Bronchial epithelial cell (primary cell): Measurements from ENCODE around the gene CYP27C1. TPM values are rescaled to one million over a fixed set of nuclear protein-coding genes. Genes with fewer than 3 reads are reported as not detected.

Experiments used
- DNase-seq: peaks from one replicate; pipeline ENCODE4 v3.0.0-alpha.2; 2010; ENCODE audit warnings: low read depth
- FAIRE-seq: peaks from 2 replicates; lab custom pipeline; 2011; peaks lifted over from hg19 to GRCh38; lab: Jason Lieb, UNC
- H3K27me3 ChIP-seq: 2 replicates; pipeline ENCODE4 v1.5.1; 2011; ENCODE audit warnings: low read length; ENCODE audit not compliant: control insufficient read depth, insufficient read depth
- H3K36me3 ChIP-seq: 2 replicates; pipeline ENCODE4 v1.5.1; 2011; ENCODE audit warnings: low read length; ENCODE audit not compliant: control insufficient read depth, insufficient read depth
- H3K4me3 ChIP-seq: 2 replicates; pipeline ENCODE4 v1.5.1; 2011; ENCODE audit warnings: mild to moderate bottlenecking, low read depth, low read length, control low read depth
- total RNA-seq: library from RNA; depleted of rRNA; stranded (reverse); fragments of >200 nt; gene quantifications from 2 replicates; pipeline ENCODE4 v1.2.1, GENCODE V29; 2014
- TF ChIP-seq, protein P1 (sequence below): IDR thresholded peaks from 2 replicates; pipeline ENCODE4 v1.5.1; 2011; ENCODE audit warnings: mild to moderate bottlenecking, moderate library complexity, low read length, control low read depth, inconsistent platforms; ENCODE audit not compliant: insufficient read depth, severe bottlenecking

The CYP27C1 gene
- total RNA-seq, 1 donor from 2014 or later = 0.26 TPM

- DNase-seq = peak; percentile 29
- H3K27me3 ChIP-seq = no peaks in the 10 kb centered on the region
- TF ChIP-seq, protein P1, sequence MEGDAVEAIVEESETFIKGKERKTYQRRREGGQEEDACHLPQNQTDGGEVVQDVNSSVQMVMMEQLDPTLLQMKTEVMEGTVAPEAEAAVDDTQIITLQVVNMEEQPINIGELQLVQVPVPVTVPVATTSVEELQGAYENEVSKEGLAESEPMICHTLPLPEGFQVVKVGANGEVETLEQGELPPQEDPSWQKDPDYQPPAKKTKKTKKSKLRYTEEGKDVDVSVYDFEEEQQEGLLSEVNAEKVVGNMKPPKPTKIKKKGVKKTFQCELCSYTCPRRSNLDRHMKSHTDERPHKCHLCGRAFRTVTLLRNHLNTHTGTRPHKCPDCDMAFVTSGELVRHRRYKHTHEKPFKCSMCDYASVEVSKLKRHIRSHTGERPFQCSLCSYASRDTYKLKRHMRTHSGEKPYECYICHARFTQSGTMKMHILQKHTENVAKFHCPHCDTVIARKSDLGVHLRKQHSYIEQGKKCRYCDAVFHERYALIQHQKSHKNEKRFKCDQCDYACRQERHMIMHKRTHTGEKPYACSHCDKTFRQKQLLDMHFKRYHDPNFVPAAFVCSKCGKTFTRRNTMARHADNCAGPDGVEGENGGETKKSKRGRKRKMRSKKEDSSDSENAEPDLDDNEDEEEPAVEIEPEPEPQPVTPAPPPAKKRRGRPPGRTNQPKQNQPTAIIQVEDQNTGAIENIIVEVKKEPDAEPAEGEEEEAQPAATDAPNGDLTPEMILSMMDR = peak; percentile 39
- no peak overlapping the region for H3K4me3 ChIP-seq
- FAIRE-seq = no peak
- H3K36me3 ChIP-seq = no peaks in the 10 kb centered on the region
Measured at GRCh38 chr2:127196998-127197397, 23.1 kb downstream of the CYP27C1 start.

DNA sequence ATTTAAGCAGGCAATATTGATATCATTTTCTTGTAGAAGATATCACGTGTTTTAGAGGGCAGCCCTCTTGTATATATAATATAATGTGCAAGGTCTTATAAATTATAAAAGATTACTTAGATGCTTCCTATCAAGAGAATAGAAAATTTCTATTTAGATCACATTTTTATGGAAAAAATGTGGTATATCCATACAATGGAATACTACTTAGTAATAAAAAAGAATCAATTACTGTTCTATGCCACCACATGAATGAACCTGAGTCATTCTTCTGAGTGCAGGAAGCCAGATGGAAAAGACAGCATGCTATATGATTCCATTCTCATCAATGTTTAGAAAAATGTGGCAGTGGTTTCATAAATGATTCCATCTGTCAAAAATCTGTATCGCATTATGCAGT lies 23.6 kb downstream of the CYP27C1 start:
- Histone ChIP-seq H3K36me3 (no peaks in the 10 kb centered on the region), H3K27me3 (no peaks in the 10 kb centered on the region), H3K4me3 (no peak overlapping the region)
- FAIRE-seq = no peak
- TF ChIP-seq, protein P1 = no peak
- DNase-seq = no peak

DNA sequence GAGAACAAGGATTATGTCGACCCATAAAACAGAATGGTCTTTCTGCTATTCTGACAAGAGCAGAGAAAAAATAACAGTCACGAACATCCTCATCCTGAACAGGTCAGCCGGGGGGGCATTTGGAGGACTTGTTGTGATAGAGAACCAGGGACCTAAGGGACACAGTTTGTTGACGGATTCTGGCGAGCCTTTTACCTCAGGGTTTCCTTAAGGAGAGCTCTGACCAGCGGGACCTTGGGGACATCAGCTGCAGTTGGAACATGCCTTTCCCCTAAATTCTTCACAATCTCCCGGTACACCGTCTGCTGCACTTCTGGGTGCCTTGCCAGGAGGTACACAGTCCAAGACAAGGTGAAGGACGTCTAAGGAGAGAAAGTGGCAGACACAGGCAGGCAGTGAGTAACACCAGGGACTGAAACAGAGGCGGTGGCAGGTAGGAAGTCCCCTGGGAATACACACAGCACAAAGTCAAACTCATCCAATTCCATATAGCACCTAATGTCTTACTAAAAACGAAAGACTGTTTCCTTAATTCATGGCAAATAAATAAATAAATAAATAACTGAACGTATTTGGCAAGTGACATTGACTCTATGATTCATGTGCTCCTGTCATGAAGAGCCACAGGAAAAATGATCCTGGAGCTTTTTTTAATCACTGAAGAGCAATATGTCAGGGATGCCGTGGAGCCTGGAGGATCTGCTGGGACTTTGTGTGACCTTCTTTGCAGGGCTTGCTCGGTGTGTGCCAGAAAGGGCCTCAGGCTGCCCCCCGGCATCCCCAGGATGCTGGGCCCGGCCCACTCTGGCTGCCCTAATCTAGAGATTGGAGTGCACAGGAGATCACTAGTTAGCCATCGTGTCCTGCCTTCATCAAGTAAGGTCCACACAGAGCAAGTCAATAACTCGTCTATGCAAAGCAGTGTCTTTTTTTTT lies 24.7 kb downstream of the CYP27C1 start:
- peak; percentile 47 for FAIRE-seq
- TF ChIP-seq, protein P1 = no peak

DNA sequence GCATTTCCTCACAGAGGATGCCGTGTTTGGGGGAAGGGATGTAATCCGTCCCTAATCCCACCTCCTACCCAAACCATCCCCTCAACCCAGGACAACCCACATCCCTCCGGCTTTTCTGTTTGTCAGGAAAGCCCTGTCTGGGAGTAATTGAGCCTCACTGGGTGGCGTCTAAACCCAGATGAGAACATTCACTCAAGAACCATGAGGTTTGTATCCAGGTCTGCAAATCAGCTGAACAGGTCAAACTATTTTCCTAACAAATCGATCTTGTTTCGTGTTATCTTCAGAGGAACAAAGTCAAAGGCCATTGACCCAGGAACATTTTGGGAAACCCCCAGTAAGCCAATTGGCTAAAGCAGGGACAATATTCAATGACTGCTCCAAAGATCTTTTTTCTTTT lies 25.7 kb downstream of the CYP27C1 start:
- DNase-seq = no peak
- Histone ChIP-seq H3K27me3 (no peaks in the 10 kb centered on the region), H3K4me3 (no peak overlapping the region), H3K36me3 (no peaks in the 10 kb centered on the region)
- no peak for FAIRE-seq
- TF ChIP-seq, protein P1 = no peak

More for the DNA sequence above, 24.7 kb downstream of the CYP27C1 start:
- Histone ChIP-seq H3K36me3 (no peaks in the 10 kb centered on the region), H3K4me3 (no peak overlapping the region), H3K27me3 (no peaks in the 10 kb centered on the region)
- DNase-seq = no peak

DNA sequence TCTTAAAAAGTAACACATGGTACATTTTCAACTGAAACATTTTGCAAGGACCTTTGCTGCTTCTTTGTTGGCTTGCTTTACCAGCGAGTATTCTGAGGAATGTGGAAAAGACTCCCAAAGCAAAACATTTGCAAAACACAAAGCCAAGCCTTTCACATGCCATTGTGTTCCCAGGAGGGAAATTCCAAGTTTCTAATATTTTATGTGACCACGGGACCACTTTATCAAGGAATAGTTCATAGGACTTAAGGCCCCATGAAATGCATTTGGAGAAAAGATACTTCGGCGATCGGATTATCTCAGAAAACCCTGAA lies 26.2 kb downstream of the CYP27C1 start:
- no peaks in the 10 kb centered on the region for H3K36me3 ChIP-seq
- TF ChIP-seq, protein P1 = no peak
- DNase-seq = no peak
- H3K27me3 ChIP-seq = no peaks in the 10 kb centered on the region
- no peak overlapping the region for H3K4me3 ChIP-seq
- FAIRE-seq = no peak
